Measurements from ENCODE around the gene HMGB4. TPM values are rescaled to one million over a fixed set of nuclear protein-coding genes. Genes with fewer than 3 reads are reported as not detected.

HMGB4 gene, protein sequence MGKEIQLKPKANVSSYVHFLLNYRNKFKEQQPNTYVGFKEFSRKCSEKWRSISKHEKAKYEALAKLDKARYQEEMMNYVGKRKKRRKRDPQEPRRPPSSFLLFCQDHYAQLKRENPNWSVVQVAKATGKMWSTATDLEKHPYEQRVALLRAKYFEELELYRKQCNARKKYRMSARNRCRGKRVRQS
- total RNA-seq (not detected), polyA plus RNA-seq (not detected)
- long read RNA-seq, donor 1 = 0 reads
- long read RNA-seq, donor 2 = 0 reads
- long read RNA-seq, donor 3 = 0 reads

DNA sequence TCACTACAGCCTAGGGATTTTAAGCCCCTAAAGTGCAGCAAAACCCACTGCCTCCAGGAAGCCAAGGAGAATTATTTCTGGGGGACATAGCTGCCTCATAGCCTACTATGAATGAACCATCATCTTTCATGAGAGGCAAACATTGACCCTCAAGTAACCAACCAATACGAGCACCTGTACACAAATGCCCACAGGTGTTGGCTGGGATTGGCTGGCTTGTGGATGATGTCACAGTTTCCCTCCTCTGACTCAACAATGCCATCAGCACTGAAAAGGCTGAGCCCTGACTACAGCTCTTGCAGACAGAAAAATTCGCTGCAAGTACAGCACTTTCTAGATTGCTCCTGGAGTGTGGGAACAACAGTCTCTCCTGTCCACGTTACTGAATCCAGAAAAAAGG, at the start of gene HMGB4:
HMGB4 (plus strand) TSS at position 301 of the 400 bp plus-strand sequence. CDS start 113 bp downstream, outside the sequence.
- H3K27me3 ChIP-seq = no peaks in the 10 kb centered on the region
- no peak for DNase-seq
- no peaks in the 10 kb centered on the region for H3K36me3 ChIP-seq
- intact Hi-C loops (cut with DNase I) = no loop called here
- no peak within 1 kb of the TSS for H3K27ac ChIP-seq
- no peaks in the 10 kb centered on the region for H3K4me1 ChIP-seq (ENCODE audit: insufficient read depth)
- TF ChIP-seq, protein P1, sequence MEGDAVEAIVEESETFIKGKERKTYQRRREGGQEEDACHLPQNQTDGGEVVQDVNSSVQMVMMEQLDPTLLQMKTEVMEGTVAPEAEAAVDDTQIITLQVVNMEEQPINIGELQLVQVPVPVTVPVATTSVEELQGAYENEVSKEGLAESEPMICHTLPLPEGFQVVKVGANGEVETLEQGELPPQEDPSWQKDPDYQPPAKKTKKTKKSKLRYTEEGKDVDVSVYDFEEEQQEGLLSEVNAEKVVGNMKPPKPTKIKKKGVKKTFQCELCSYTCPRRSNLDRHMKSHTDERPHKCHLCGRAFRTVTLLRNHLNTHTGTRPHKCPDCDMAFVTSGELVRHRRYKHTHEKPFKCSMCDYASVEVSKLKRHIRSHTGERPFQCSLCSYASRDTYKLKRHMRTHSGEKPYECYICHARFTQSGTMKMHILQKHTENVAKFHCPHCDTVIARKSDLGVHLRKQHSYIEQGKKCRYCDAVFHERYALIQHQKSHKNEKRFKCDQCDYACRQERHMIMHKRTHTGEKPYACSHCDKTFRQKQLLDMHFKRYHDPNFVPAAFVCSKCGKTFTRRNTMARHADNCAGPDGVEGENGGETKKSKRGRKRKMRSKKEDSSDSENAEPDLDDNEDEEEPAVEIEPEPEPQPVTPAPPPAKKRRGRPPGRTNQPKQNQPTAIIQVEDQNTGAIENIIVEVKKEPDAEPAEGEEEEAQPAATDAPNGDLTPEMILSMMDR (IDR thresholded peaks at IDR 0.05) = no peak
- TF ChIP-seq EP300 (IDR thresholded peaks at IDR 0.05) (no peak), POLR2A (IDR thresholded peaks at IDR 0.05) (no peak)
- H3K4me3 ChIP-seq = no peak within 1 kb of the TSS
- 74 to 89% (median 78%) methylated on average over 3 of the region's 3 CpGs for WGBS, 3 donors
- no peaks in the 10 kb centered on the region for H3K9me3 ChIP-seq

DNA sequence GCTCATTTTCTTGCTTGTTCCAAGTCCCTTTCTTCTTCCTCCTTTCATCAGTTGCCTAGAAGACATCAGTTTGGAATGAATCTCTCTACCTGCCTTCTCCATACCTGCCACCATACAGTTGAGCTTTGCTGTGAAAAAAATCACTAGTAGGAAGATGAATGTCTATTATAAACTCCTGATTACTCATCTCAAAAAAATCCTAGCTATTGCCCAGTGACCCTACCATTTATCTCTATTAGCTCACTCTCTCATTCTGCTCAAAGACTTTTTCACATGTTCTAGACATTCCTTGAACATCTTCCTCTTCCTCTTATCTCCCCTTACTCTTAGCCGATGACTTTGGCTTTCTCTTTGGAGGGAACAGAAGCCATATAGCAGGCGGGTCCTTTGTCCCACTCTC, 49.7 kb upstream of the HMGB4 start:
- Histone ChIP-seq H3K4me3 (no peak overlapping the region), H3K36me3 (no peaks in the 10 kb centered on the region), H3K4me1 (ENCODE audit: insufficient read depth) (no peaks in the 10 kb centered on the region), H3K9me3 (no peaks in the 10 kb centered on the region), H3K27ac (no peak overlapping the region), H3K27me3 (no peaks in the 10 kb centered on the region)
- intact Hi-C loops (cut with DNase I) = no loop called here
- DNase-seq = no peak
- TF ChIP-seq EP300 (IDR thresholded peaks at IDR 0.05) (no peak), POLR2A (IDR thresholded peaks at IDR 0.05) (no peak)
- TF ChIP-seq, protein P1 (IDR thresholded peaks at IDR 0.05) = no peak
- WGBS, 3 donors = 70 to 87% (median 76%) methylated on average over 2 of the region's 2 CpGs

DNA sequence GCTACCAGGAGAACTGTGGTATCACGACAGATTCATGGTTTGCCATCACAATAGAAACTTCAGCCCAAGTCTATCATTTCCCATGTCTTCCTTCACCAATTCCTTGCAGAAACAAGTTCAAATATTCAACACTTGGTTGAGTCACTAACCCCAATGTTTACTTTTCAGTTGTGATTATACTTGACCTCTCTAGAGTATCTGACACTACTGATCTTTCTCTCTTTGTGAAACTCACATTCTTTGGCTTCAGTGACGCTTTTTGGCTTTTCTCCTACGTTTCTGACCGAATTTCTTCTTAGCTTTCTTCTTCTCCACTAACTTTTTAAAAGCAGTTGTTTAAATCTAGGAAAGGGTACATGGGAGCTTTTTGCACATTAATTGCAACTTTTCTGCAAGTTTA, 48.8 kb upstream of the HMGB4 start:
- Histone ChIP-seq H3K27ac (no peak overlapping the region), H3K9me3 (no peaks in the 10 kb centered on the region), H3K36me3 (no peaks in the 10 kb centered on the region), H3K4me3 (no peak overlapping the region), H3K4me1 (ENCODE audit: insufficient read depth) (no peaks in the 10 kb centered on the region), H3K27me3 (no peaks in the 10 kb centered on the region)
- DNase-seq = no peak
- intact Hi-C loops (cut with DNase I) = no loop called here
- 60 to 74% (median 63%) methylated on average over 4 of the region's 4 CpGs for WGBS, 3 donors
- TF ChIP-seq EP300 (IDR thresholded peaks at IDR 0.05) (no peak), POLR2A (IDR thresholded peaks at IDR 0.05) (no peak)
- TF ChIP-seq, protein P1 (IDR thresholded peaks at IDR 0.05) = no peak

DNA sequence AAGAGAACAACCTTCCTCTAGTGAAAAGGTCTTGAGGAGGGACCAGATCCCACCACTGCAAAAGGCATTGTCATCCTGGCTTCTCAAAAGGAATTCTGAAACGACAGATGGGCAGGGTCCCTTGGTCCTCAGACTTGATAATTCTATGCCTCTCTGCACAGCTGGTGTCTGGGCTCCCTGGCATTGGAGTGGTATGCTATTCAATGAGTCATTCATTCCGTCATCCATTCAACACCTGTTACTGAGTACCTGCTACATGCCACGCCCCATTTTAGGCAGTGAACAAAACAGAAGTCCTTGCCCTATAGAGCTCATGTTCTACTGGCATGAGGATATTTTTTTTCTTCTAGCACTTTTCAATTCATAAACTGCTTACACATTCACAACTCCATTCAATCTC, 45.8 kb upstream of the HMGB4 start:
- TF ChIP-seq, protein P1 (IDR thresholded peaks at IDR 0.05) = no peak
- TF ChIP-seq EP300 (IDR thresholded peaks at IDR 0.05) = no peak
- no peak for TF ChIP-seq POLR2A (IDR thresholded peaks at IDR 0.05)
- intact Hi-C loops (cut with DNase I) = no loop called here
- H3K4me1 ChIP-seq (ENCODE audit: insufficient read depth) = no peaks in the 10 kb centered on the region
- WGBS, 3 donors = 78 to 91% (median 79%) methylated on average over 3 of the region's 3 CpGs
- H3K27me3 ChIP-seq = no peaks in the 10 kb centered on the region
- no peak for DNase-seq
- no peaks in the 10 kb centered on the region for H3K36me3 ChIP-seq
- no peaks in the 10 kb centered on the region for H3K9me3 ChIP-seq
- H3K27ac ChIP-seq = no peak overlapping the region
- no peak overlapping the region for H3K4me3 ChIP-seq
